Measurements from ENCODE around the gene DCLRE1C. TPM values are rescaled to one million over a fixed set of nuclear protein-coding genes. Genes with fewer than 3 reads are reported as not detected.
"Not testable (repeated sequence)": the region's sequence is repeated elsewhere in the genome, so short reads cannot be mapped to it uniquely, and the experiment has no call there.

Gene DCLRE1C
- total and polyA plus RNA-seq, 10 donors: 6.8 to 35.6 (median 24.8) TPM

DNA sequence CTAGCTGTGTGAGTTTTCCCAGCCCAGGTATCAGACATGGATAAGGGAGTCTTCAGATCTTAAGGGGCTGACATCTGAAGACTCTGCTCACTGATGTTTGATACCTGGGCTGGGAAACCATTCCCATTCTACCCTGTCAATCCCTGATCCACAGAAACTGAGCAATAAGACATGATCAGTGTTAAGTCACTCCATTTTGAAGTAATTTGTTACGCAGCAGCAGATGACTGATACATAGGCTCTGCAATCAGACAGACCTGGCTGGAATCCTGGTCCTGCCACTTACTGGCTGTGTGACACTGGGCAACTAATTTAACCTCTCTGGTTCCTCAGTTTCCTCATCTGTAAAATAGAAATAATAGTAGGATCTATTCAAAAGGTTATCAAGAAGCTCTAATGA is 6.6 kb downstream of the DCLRE1C start:
- H3K4me3 ChIP-seq: no peak overlapping the region
- H3K9me3 ChIP-seq: no peaks in the 10 kb centered on the region
- no peak for DNase-seq
- intact Hi-C loops (cut with DNase I; ENCODE audit: low total_unique reads): no loop called here
- TF ChIP-seq, protein P1, sequence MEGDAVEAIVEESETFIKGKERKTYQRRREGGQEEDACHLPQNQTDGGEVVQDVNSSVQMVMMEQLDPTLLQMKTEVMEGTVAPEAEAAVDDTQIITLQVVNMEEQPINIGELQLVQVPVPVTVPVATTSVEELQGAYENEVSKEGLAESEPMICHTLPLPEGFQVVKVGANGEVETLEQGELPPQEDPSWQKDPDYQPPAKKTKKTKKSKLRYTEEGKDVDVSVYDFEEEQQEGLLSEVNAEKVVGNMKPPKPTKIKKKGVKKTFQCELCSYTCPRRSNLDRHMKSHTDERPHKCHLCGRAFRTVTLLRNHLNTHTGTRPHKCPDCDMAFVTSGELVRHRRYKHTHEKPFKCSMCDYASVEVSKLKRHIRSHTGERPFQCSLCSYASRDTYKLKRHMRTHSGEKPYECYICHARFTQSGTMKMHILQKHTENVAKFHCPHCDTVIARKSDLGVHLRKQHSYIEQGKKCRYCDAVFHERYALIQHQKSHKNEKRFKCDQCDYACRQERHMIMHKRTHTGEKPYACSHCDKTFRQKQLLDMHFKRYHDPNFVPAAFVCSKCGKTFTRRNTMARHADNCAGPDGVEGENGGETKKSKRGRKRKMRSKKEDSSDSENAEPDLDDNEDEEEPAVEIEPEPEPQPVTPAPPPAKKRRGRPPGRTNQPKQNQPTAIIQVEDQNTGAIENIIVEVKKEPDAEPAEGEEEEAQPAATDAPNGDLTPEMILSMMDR (IDR thresholded peaks at IDR 0.05 in 8 of 11, conservative IDR thresholded peaks at IDR 0.05 in 3 of 11): no peak
- TF ChIP-seq POLR2A (IDR thresholded peaks at IDR 0.05) (no peak), POLR2AphosphoS5 (IDR thresholded peaks at IDR 0.05) (no peak)
- peaks cover 3 to 43% (median 31%) of the 10 kb centered on the region in 6 donors for H3K4me1 ChIP-seq
- H3K27me3 ChIP-seq (replicated peaks in 1 of 7): no peaks in the 10 kb centered on the region
- no peak overlapping the region for H3K27ac ChIP-seq
- peaks cover 0 to 77% (median 53%) of the 10 kb centered on the region in 6 donors for H3K36me3 ChIP-seq
- WGBS, 5 donors: 89 to 100% (median 97%) methylated on average over 1 of the region's 1 CpG

DNA sequence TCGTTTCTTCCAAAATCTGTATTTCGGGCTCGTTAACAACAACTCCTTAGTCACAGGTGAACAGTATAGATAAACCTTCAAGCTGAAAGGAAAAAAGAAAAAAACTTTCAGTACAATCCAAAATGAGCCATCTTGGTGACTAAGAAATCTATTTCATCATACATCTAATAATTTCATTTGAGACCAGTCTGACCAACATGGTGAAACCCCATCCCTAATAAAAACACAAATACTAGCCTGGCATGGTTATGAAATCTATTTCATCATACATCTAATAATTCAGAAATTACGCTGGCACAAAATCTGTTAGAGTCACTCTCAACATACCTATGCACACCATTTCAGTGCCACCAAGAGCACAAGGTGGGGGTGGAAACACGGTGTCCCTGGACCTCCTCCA is 8.8 kb downstream of the DCLRE1C start:
- TF ChIP-seq POLR2AphosphoS5 (IDR thresholded peaks at IDR 0.05): no peak
- TF ChIP-seq, protein P1 (IDR thresholded peaks at IDR 0.05 in 8 of 11, conservative IDR thresholded peaks at IDR 0.05 in 3 of 11): no peak
- TF ChIP-seq POLR2A (IDR thresholded peaks at IDR 0.05): no peak
- Histone ChIP-seq H3K9me3 (no peaks in the 10 kb centered on the region), H3K4me3 (no peak overlapping the region), H3K27ac (no peak overlapping the region), H3K27me3 (replicated peaks in 1 of 7) (no peaks in the 10 kb centered on the region), H3K36me3 (peaks cover 0 to 96% (median 53%) of the 10 kb centered on the region in 6 donors), H3K4me1 (peaks cover 0 to 32% (median 16%) of the 10 kb centered on the region in 6 donors)
- DNase-seq: no peak
- intact Hi-C loops (cut with DNase I; ENCODE audit: low total_unique reads): no loop called here
- 92 to 98% (median 96%) methylated on average over 5 of the region's 5 CpGs for WGBS, 5 donors

DNA sequence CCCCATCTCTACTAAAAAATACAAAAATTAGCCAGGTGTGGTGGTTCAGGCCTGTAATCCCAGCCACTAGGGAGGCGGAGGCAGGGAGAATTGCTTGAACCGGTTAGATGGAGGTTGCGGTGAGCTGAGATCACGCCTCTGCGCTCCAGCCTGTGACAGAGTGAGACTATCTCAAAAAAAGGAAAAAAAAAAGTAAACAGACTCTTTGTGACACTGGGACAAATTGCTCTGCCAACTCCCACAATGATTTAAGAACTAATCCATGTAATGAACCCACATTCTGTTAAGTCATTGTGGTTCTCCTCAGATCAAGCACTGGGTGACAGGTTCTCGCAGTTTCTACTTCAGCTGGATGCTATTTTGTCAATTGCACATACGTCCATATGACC is 11.0 kb downstream of the DCLRE1C start:
- Histone ChIP-seq H3K36me3 (peaks cover 0 to 96% (median 54%) of the 10 kb centered on the region in 6 donors), H3K27ac (peak overlapping the region in 3 of 8 donors; percentile 33 to 63 (median 42)), H3K4me1 (peaks cover 0 to 18% (median 12%) of the 10 kb centered on the region in 6 donors)
- H3K9me3 ChIP-seq; DNase-seq; H3K27me3 ChIP-seq (replicated peaks in 1 of 7); H3K4me3 ChIP-seq; intact Hi-C loops (cut with DNase I; ENCODE audit: low total_unique reads): not testable (repeated sequence)
- WGBS, 5 donors: 88 to 91% (median 89%) methylated on average over 7 of the region's 7 CpGs

DNA sequence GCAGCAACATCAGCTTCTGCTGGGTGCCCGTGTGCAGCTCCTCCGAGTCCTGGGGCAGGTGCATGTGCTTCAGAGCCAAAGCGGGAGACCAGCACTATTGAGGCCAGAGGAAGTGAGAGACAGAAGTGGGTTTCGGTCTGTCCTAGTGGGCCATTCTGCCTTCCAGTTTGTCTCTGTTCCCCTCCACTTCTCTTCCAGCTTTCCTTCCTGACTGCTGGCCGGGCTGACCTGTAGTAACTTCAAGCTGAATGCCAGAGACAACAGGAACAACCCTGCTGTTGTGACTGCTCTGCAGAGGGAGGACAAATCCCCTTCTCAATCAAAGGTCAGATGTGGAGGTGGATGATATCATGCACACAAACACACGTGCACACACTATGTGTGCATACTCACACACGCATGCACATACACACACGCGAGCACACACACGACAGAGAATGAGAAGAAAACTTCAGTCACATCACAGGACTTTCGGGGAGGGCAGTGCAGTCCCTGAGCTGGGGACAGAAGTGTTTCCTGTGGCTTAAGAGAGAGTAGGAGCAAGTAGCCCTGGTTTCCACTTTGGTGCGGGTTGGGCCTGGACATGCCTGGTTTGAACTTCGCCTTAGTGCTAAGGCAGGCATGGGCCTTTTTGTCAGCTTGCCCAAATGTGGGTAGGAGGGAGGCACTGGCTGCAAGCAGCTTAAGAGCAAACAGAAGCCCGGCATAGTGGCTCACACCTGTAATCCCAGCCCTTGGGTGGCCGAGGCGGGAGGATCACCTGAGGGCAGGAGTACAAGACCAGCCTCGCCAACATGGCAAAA is 11.5 kb downstream of the DCLRE1C start:
- DNase-seq; intact Hi-C loops (cut with DNase I; ENCODE audit: low total_unique reads); H3K9me3 ChIP-seq; H3K4me3 ChIP-seq; H3K27me3 ChIP-seq (replicated peaks in 1 of 7): not testable (repeated sequence)
- H3K4me1 ChIP-seq: peaks cover 0 to 18% (median 12%) of the 10 kb centered on the region in 6 donors
- H3K36me3 ChIP-seq: peaks cover 0 to 96% (median 51%) of the 10 kb centered on the region in 6 donors
- TF ChIP-seq POLR2AphosphoS5 (IDR thresholded peaks at IDR 0.05): peak in 1 of 3 donors; percentile 17
- 70 to 83% (median 76%) methylated on average over 11 to 17 of the region's 17 CpGs for WGBS, 5 donors
- H3K27ac ChIP-seq: peak overlapping the region in 4 of 8 donors; percentile 42 to 63 (median 46)

DNA sequence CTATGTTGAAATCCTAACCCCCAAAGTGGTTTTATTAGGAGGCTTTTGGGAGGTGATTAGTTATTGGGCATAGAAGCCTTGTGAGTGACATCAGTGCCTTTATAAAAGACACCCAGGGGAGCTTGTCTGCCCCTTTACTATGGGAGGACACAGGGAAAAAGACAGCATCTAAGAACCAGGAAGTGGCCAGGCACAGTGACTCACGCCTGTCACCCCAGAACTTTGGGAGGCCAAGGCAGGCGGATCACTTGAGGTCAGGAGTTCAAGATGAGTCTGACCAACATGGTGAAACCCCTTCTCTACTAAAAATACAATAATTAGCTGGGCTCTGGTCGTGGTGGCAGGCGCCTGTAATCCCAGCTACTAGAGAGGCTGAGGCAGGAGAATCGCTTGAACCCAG is 14.9 kb downstream of the DCLRE1C start:
- H3K27ac ChIP-seq; H3K27me3 ChIP-seq (replicated peaks in 1 of 7); H3K4me3 ChIP-seq; intact Hi-C loops (cut with DNase I; ENCODE audit: low total_unique reads); DNase-seq; H3K9me3 ChIP-seq: not testable (repeated sequence)
- Histone ChIP-seq H3K4me1 (peaks cover 0 to 18% (median 12%) of the 10 kb centered on the region in 6 donors), H3K36me3 (peaks cover 0 to 94% (median 50%) of the 10 kb centered on the region in 6 donors)
- WGBS, 5 donors: 40 to 72% (median 60%) methylated on average over 3 to 5 of the region's 5 CpGs

Measured in spleen (tissue), 11 donors.